ENCODE results near the gene CHML.
"Not testable (repeated sequence)": the region's sequence is repeated elsewhere in the genome, so short reads cannot be mapped to it uniquely, and the experiment has no call there.

- not testable (repeated sequence) for TF ChIP-seq CTCF, POLR2A (IDR thresholded peaks at IDR 0.05)
Observed at GRCh38 chr1:241659016-241659415, 18.8 kb upstream of the CHML start.

Measured in esophagus squamous epithelium (tissue), 4 donors.